Panc1 (cell line): Measurements from ENCODE around the gene USP31. TPM values are rescaled to one million over a fixed set of nuclear protein-coding genes. Genes with fewer than 3 reads are reported as not detected.

Experiments used
- ATAC-seq: fragments of 200-7000 bp; cut with Tn5 transposase; 2 replicates; pipeline ENCODE4 v1.9.1; 2020; ENCODE audit warnings: mild to moderate bottlenecking, moderate library complexity
- BruUV-seq: library from RNA; stranded (reverse); fragments of 400-500 nt; replicated peaks from 2 replicates; lab custom pipeline; 2021; lab: Mats Ljungman, UMichigan
- CTCF ChIA-PET: fragments of 300-600 bp; sonication (Branson Sonifier 250); formaldehyde crosslinking; loops from one replicate; lab custom pipeline; 2022; ENCODE audit warnings: antibody characterized with exemption; lab: Charles Lee
- POLR2A ChIA-PET: fragments of 300-600 bp; sonication (Branson Sonifier 250); formaldehyde crosslinking; loops from one replicate; lab custom pipeline; 2022; ENCODE audit warnings: antibody characterized with exemption; lab: Charles Lee
- DNase-seq: peaks from one replicate; pipeline ENCODE4 v3.0.0-alpha.2; 2010; ENCODE audit warnings: low read depth, low spot score
- H3K27ac ChIP-seq: 2 replicates; pipeline ENCODE4 v1.5.1; 2011; ENCODE audit warnings: mild to moderate bottlenecking, low read length, inconsistent platforms
- H3K27me3 ChIP-seq: fragments of 200-500 bp; sonication (Bioruptor generic); 2 replicates; pipeline ENCODE4 v1.6.0; 2014; ENCODE audit warnings: low read length, inconsistent platforms; ENCODE audit not compliant: control insufficient read depth, insufficient read depth
- H3K36me3 ChIP-seq: fragments of 200-500 bp; sonication (Bioruptor generic); 2 replicates; pipeline ENCODE4 v1.5.1; 2014; ENCODE audit warnings: inconsistent platforms, mild to moderate bottlenecking, low read length, moderate library complexity; ENCODE audit not compliant: control insufficient read depth, insufficient read depth
- H3K4me1 ChIP-seq: 2 replicates; pipeline ENCODE4 v1.5.1; 2011; ENCODE audit warnings: inconsistent platforms, mild to moderate bottlenecking, low read length, moderate library complexity; ENCODE audit not compliant: control insufficient read depth, insufficient read depth
- H3K4me3 ChIP-seq, 2 experiments: 2 replicates each; pipeline ENCODE4 v1.5.1; 2011 to 2012; ENCODE audit warnings: low read depth in 2 of 2, low read length in 2 of 2, mild to moderate bottlenecking in 2 of 2, inconsistent platforms in 1 of 2, moderate library complexity in 1 of 2
- H3K9me3 ChIP-seq: fragments of 200-500 bp; sonication (Bioruptor generic); 2 replicates; pipeline ENCODE4 v1.5.1; 2014; ENCODE audit warnings: low read depth, mild to moderate bottlenecking, inconsistent platforms, low read length, moderate library complexity; ENCODE audit not compliant: control insufficient read depth, insufficient read depth
- POLR2AphosphoS5 ChIP-seq: IDR thresholded peaks from 2 replicates; pipeline ENCODE4 v1.6.1; 2012; ENCODE audit warnings: mild to moderate bottlenecking, low read depth, low read length, moderate library complexity
- REST ChIP-seq, 2 experiments: IDR thresholded peaks; 2 replicates each; pipeline ENCODE4 v1.6.1; 2011 to 2012; ENCODE audit warnings: low read depth in 2 of 2, control low read depth in 1 of 2, low read length in 1 of 2, mild to moderate bottlenecking in 1 of 2, moderate library complexity in 1 of 2; ENCODE audit not compliant: insufficient read depth in 1 of 2
- SIN3A ChIP-seq: IDR thresholded peaks from 2 replicates; pipeline ENCODE4 v1.6.1; 2012; ENCODE audit warnings: low read depth, mild to moderate bottlenecking, low read length, moderate library complexity, borderline replicate concordance; ENCODE audit not compliant: insufficient read depth
- TCF7L2 ChIP-seq: IDR thresholded peaks from 2 replicates; pipeline ENCODE4 v1.6.1; 2011; ENCODE audit warnings: mild to moderate bottlenecking, low read depth, low read length, inconsistent platforms
- in situ Hi-C: cut with HindIII; loops from 2 replicates; pipeline ENCODE4 v1.10.0; 2016; ENCODE audit warnings: low sequenced_read_pairs, low pct_unique_long_range_greater_than_20kb
- intact Hi-C: fragments of 100-400 bp; cut with micrococcal nuclease; formaldehyde crosslinking; loops from one replicate; pipeline ENCODE4 v1.10.0; 2022; ENCODE audit not compliant: unreplicated experiment
- total RNA-seq: library from RNA; stranded (reverse); gene quantifications from one replicate; pipeline ENCODE4 v1.2.1, GENCODE V29; 2021; ENCODE audit not compliant: unreplicated experiment
- TF ChIP-seq, protein P1 (sequence below): fragments of 450-650 bp; IDR thresholded peaks from 2 replicates; pipeline ENCODE4 v1.5.1; 2017; ENCODE audit warnings: mild to moderate bottlenecking

The USP31 gene
- total RNA-seq, 1 experiment from 2014 or later = 27.2 TPM

DNA sequence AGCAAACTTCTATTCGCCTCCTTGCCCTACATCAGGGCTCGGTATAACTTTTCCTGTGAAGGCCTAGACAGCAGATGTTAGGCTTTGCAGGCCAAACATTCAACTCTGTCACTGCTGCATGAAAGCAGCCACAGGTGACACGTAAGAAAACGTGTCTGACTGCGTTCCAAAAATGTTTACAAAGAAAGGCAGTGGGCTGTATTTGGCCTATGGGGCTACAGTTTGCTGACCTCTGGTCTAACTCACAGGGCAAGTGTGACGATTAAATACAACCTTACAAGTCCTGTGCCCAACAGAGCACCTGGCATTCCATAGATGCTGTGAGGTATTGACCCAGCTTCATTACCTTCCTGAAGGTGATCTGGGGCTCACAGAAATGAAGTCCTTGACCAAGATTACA lies 79.4 kb downstream of the USP31 start:
- TF ChIP-seq, protein P1, sequence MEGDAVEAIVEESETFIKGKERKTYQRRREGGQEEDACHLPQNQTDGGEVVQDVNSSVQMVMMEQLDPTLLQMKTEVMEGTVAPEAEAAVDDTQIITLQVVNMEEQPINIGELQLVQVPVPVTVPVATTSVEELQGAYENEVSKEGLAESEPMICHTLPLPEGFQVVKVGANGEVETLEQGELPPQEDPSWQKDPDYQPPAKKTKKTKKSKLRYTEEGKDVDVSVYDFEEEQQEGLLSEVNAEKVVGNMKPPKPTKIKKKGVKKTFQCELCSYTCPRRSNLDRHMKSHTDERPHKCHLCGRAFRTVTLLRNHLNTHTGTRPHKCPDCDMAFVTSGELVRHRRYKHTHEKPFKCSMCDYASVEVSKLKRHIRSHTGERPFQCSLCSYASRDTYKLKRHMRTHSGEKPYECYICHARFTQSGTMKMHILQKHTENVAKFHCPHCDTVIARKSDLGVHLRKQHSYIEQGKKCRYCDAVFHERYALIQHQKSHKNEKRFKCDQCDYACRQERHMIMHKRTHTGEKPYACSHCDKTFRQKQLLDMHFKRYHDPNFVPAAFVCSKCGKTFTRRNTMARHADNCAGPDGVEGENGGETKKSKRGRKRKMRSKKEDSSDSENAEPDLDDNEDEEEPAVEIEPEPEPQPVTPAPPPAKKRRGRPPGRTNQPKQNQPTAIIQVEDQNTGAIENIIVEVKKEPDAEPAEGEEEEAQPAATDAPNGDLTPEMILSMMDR = no peak
- TF ChIP-seq POLR2AphosphoS5 (no peak), SIN3A (no peak)
- no peak overlapping the region for H3K27ac ChIP-seq

GRCh38 chr16:23068079-23068736 lies 81.0 kb downstream of the USP31 start:
- ChIA-PET POLR2A (no interaction called here), CTCF (no interaction called here)
- no peak for DNase-seq
- peaks cover 13% of the 10 kb centered on the region for H3K36me3 ChIP-seq
- in situ Hi-C loops = no loop called here
- no peak overlapping the region for H3K4me3 ChIP-seq
- TF ChIP-seq, protein P1 = no peak
- no peak for TF ChIP-seq TCF7L2
- TF ChIP-seq REST (IDR thresholded peaks at IDR 0.05; ENCODE audit: insufficient read depth in 1 of 2, low read depth in 2 of 2, low read length in 1 of 2) = no peak
- no peaks in the 10 kb centered on the region for H3K27me3 ChIP-seq
- intact Hi-C loops = no loop called here
- no peak for ATAC-seq
- H3K27ac ChIP-seq = no peak overlapping the region
- no peaks in the 10 kb centered on the region for H3K9me3 ChIP-seq
- no peaks in the 10 kb centered on the region for H3K4me1 ChIP-seq
- no TSS peak for BruUV-seq

More for the DNA sequence above, 79.4 kb downstream of the USP31 start:
- Histone ChIP-seq H3K4me1 (no peaks in the 10 kb centered on the region), H3K4me3 (no peak overlapping the region), H3K36me3 (peaks cover 18% of the 10 kb centered on the region), H3K27me3 (no peaks in the 10 kb centered on the region), H3K9me3 (no peaks in the 10 kb centered on the region)
- CTCF ChIA-PET = no interaction called here
- POLR2A ChIA-PET = interaction anchor here (0.6 kb wide), 1 partner anchor 77 kb away, joined by 3 read pairs; no protein-coding TSS in a partner anchor
- intact Hi-C loops = no loop called here
- in situ Hi-C loops = no loop called here
- ATAC-seq (no peak), DNase-seq (no peak)
- no TSS peak for BruUV-seq
